Epithelial cell of proximal tubule (primary cell): ENCODE measurements around the gene NAXD. TPM values are rescaled to one million over a fixed set of nuclear protein-coding genes. Genes with fewer than 3 reads are reported as not detected.

ENCODE experiments used
- DNase-seq: peaks from one replicate; pipeline ENCODE4 v3.0.0-alpha.2; 2011; ENCODE audit warnings: low read depth
- H3K4me3 ChIP-seq: 2 replicates; pipeline ENCODE4 v1.5.1; 2011; ENCODE audit warnings: low read depth, mild to moderate bottlenecking, low read length
- total RNA-seq: library from RNA; depleted of rRNA; stranded (reverse); fragments of >200 nt; gene quantifications from 2 replicates; pipeline ENCODE4 v1.2.3, GENCODE V29; 2015
- TF ChIP-seq, protein P1 (sequence below): conservative IDR thresholded peaks from 2 replicates; pipeline ENCODE4 v1.5.1; 2012; ENCODE audit warnings: low read depth, mild to moderate bottlenecking, low read length

Gene NAXD
- total RNA-seq, 1 donor from 2014 or later, result 16.7 TPM

DNA sequence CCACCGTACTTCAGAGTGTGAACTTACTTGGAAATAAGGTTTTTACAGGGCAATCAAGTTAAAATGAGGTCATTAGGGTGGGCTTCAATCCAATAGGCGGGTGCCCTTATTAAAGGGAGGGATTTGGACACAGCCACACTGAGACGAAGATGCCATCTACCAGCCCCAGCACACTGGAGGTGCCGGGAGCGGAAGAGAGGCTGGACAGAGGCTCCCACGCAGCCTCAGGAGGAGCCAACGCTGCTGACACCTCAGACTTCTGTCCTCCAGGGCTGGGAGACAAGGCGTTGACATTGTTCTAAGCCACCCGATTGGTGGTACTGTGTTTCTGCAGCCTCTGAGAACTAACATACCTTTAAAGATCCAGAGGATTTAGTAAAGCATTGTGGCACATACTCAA, 41.2 kb upstream of the NAXD start:
- H3K4me3 ChIP-seq, result no peak overlapping the region
- DNase-seq, result no peak
- TF ChIP-seq, protein P1, sequence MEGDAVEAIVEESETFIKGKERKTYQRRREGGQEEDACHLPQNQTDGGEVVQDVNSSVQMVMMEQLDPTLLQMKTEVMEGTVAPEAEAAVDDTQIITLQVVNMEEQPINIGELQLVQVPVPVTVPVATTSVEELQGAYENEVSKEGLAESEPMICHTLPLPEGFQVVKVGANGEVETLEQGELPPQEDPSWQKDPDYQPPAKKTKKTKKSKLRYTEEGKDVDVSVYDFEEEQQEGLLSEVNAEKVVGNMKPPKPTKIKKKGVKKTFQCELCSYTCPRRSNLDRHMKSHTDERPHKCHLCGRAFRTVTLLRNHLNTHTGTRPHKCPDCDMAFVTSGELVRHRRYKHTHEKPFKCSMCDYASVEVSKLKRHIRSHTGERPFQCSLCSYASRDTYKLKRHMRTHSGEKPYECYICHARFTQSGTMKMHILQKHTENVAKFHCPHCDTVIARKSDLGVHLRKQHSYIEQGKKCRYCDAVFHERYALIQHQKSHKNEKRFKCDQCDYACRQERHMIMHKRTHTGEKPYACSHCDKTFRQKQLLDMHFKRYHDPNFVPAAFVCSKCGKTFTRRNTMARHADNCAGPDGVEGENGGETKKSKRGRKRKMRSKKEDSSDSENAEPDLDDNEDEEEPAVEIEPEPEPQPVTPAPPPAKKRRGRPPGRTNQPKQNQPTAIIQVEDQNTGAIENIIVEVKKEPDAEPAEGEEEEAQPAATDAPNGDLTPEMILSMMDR, result no peak

DNA sequence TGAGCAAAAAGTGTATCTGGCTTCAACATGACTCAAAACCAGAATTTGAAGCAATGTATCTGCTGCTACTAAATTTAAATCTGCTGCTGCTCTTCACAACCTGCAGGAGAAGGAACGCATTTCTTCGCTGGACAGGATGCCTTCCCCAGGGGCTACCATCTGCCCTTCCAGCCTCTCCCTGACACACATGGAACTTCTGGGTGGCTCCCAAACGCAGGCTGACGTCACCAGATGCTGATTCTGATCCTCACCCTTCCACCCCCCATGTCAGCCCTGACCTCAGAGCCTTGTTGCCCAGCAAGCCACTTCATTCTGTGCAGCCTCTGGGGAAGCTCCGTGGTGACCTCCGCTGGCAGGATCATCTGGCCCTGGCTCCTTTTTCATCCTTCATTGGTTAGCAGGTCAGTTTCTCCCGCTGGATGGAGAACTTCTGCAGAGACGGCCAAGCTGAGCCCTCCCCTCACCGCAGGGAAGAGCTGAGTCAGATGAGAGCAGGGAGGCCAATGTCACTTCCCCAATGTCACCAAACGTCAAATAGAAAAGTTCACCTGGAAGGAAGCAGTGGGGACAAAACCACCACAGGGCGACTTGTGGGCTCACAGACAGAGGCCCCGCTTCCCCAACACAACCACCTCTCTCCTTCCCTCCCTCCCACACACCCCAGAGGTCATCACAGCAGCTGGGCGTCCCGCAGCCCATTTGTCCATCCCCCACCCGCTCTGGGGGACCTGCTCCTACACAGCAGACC, 39.8 kb upstream of the NAXD start:
- TF ChIP-seq, protein P1, result peak; percentile 32
- no peak overlapping the region for H3K4me3 ChIP-seq
- DNase-seq, result no peak

DNA sequence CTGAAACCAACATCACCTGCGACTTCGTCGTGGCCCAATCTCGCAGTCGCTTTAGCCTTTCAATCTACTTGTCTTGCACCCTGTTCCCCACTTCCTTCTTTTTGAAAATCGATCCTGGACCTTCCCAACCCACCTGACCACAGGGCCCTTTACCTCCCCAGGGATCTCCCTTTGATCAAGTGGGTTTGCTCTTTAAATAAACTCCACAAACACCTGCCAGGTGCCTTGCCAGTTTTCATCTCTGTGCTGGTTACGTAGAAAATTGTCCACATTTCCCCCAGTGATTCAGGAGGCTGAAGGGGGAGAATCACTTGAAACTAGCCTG, 39.3 kb upstream of the NAXD start:
- no peak overlapping the region for H3K4me3 ChIP-seq
- DNase-seq, result no peak
- TF ChIP-seq, protein P1, result no peak

DNA sequence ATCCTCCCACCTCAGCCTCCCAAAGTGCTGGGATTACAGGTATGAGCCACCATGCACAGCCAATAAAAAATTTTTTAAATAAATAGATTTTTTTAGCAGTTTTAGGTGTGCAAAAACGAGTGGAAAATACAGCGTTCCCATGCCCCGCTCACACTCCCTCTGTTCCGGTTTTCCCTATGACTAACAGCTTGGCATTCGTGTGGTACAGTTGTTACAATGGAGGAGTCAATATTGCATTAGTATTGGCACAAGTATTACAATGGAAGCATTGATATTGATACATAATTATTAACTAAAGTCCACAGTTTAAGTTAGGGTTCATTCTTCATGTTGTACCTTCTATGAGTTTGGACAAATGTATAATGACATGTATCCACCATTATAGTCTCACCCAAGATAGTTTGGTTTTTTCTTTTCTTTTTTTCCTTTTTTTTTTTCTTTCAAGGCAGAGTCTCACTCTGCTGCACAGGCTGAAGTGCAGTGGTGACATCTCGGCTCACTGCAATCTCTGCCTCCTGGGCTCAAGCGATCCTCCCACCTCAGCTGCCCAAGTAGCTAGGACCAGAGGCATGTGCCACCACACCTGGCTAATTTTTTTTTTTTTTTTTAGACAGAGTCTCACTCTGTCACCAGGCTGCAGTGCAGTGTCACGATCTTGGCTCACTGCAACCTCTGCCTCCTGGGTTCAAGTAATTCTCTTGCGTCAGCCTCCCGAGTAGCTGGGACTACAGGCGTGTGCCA, 38.4 kb upstream of the NAXD start:
- no peak overlapping the region for H3K4me3 ChIP-seq
- TF ChIP-seq, protein P1, result no peak
- no peak for DNase-seq

DNA sequence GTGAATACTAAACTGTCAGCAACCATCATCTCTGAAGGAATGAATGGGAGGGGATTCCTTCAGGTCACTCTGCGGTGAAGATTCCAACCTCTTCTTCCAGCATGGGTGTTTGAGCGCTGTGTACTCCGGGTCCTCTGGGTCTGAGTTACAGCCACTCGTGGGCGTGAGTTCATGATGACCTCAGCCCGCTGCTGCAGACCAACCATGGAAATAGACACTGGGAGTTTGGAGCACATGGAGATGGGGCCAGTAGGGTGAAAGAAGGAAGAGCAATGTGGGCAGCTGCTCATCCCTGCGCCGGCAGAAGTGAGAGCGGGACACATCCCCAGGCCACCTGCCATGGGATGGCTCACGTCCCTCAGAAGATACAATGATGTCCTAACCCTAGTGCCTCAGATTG, 37.0 kb upstream of the NAXD start:
- no peak overlapping the region for H3K4me3 ChIP-seq
- DNase-seq, result no peak
- TF ChIP-seq, protein P1, result no peak

DNA sequence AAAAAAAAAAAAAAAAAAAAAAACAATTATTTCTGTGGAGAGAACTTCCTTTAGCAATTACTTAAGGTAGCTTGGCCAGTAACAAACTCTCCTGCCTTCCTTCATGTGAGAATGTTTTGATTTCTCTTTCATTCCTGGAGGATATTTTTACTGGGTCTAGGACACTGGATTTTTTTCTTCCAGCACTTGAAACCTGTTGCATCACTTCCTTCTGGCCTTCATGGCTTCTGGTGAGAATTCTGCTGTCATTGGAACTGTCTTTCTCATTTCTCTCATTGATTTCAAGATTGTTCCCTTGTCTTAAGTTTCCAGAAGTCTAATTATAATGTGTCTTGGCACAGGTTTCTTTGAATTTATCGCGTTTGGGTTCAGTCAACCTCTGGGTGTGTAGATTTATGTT, 34.5 kb upstream of the NAXD start:
- H3K4me3 ChIP-seq, result no peak overlapping the region
- TF ChIP-seq, protein P1, result no peak
- DNase-seq, result no peak
